ENCODE results near the gene SPATS2. TPM values are rescaled to one million over a fixed set of nuclear protein-coding genes. Genes with fewer than 3 reads are reported as not detected.

Gene SPATS2
- total and polyA plus RNA-seq, 2 experiments from 2014 or later: 31.0 to 43.1 TPM

- no peak overlapping the region for H3K27ac ChIP-seq
- no peaks in the 10 kb centered on the region for H3K9me3 ChIP-seq (ENCODE audit: low read depth)
- H3K27me3 ChIP-seq: no peaks in the 10 kb centered on the region
- no peaks in the 10 kb centered on the region for H3K4me1 ChIP-seq (ENCODE audit: low read depth)
- H3K4me3 ChIP-seq: no peak overlapping the region
- TF ChIP-seq CTCF (IDR thresholded peaks at IDR 0.05; ENCODE audit: low read depth, low read length): no peak
- DNase-seq (ENCODE audit: low read depth in 1 of 2, low spot score in 1 of 2): no peak
- H3K36me3 ChIP-seq: no peaks in the 10 kb centered on the region
Observed at GRCh38 chr12:49389387-49389703, 22.1 kb downstream of the SPATS2 start.

GRCh38 chr12:49397000-49397399 is 29.7 kb downstream of the SPATS2 start:
- Histone ChIP-seq H3K4me3 (no peak overlapping the region), H3K36me3 (no peaks in the 10 kb centered on the region), H3K27me3 (no peaks in the 10 kb centered on the region), H3K9me3 (ENCODE audit: low read depth) (no peaks in the 10 kb centered on the region), H3K4me1 (ENCODE audit: low read depth) (no peaks in the 10 kb centered on the region), H3K27ac (no peak overlapping the region)
- TF ChIP-seq CTCF (IDR thresholded peaks at IDR 0.05; ENCODE audit: low read depth, low read length): no peak
- no peak for DNase-seq (ENCODE audit: low read depth in 1 of 2, low spot score in 1 of 2)

- Histone ChIP-seq H3K9me3 (ENCODE audit: low read depth) (no peaks in the 10 kb centered on the region), H3K4me3 (no peak overlapping the region), H3K4me1 (ENCODE audit: low read depth) (no peaks in the 10 kb centered on the region), H3K27me3 (no peaks in the 10 kb centered on the region), H3K27ac (no peak overlapping the region), H3K36me3 (no peaks in the 10 kb centered on the region)
- DNase-seq (ENCODE audit: low read depth in 1 of 2, low spot score in 1 of 2): no peak
- TF ChIP-seq CTCF (IDR thresholded peaks at IDR 0.05; ENCODE audit: low read depth, low read length): no peak
Observed at GRCh38 chr12:49400304-49400703, 33.0 kb downstream of the SPATS2 start.

- no peak for TF ChIP-seq CTCF (IDR thresholded peaks at IDR 0.05; ENCODE audit: low read depth, low read length)
- DNase-seq (ENCODE audit: low read depth in 1 of 2, low spot score in 1 of 2): no peak
- H3K27ac ChIP-seq: no peak overlapping the region
- H3K4me3 ChIP-seq: no peak overlapping the region
- no peaks in the 10 kb centered on the region for H3K4me1 ChIP-seq (ENCODE audit: low read depth)
- H3K27me3 ChIP-seq: no peaks in the 10 kb centered on the region
- H3K36me3 ChIP-seq: no peaks in the 10 kb centered on the region
- no peaks in the 10 kb centered on the region for H3K9me3 ChIP-seq (ENCODE audit: low read depth)
Observed at GRCh38 chr12:49403971-49404450, 36.7 kb downstream of the SPATS2 start.

GRCh38 chr12:49404956-49405355 is 37.7 kb downstream of the SPATS2 start:
- H3K4me3 ChIP-seq: no peak overlapping the region
- no peaks in the 10 kb centered on the region for H3K9me3 ChIP-seq (ENCODE audit: low read depth)
- H3K27ac ChIP-seq: no peak overlapping the region
- no peak for DNase-seq (ENCODE audit: low read depth in 1 of 2, low spot score in 1 of 2)
- no peaks in the 10 kb centered on the region for H3K27me3 ChIP-seq
- no peaks in the 10 kb centered on the region for H3K36me3 ChIP-seq
- TF ChIP-seq CTCF (IDR thresholded peaks at IDR 0.05; ENCODE audit: low read depth, low read length): no peak
- H3K4me1 ChIP-seq (ENCODE audit: low read depth): no peaks in the 10 kb centered on the region

GRCh38 chr12:49410818-49411217 is 43.6 kb downstream of the SPATS2 start:
- no peak overlapping the region for H3K4me3 ChIP-seq
- no peaks in the 10 kb centered on the region for H3K9me3 ChIP-seq (ENCODE audit: low read depth)
- no peak overlapping the region for H3K27ac ChIP-seq
- no peak for TF ChIP-seq CTCF (IDR thresholded peaks at IDR 0.05; ENCODE audit: low read depth, low read length)
- DNase-seq (ENCODE audit: low read depth in 1 of 2, low spot score in 1 of 2): no peak
- no peaks in the 10 kb centered on the region for H3K27me3 ChIP-seq
- no peaks in the 10 kb centered on the region for H3K36me3 ChIP-seq
- H3K4me1 ChIP-seq (ENCODE audit: low read depth): no peaks in the 10 kb centered on the region
